Lower lobe of right lung (tissue), 2 donors: ENCODE results near the gene HAND2. TPM values are rescaled to one million over a fixed set of nuclear protein-coding genes. Genes with fewer than 3 reads are reported as not detected.

Experiments used
- ATAC-seq, 2 donors: fragments of 200-7000 bp; cut with Tn5 transposase; one replicate each; pipeline ENCODE4 v1.9.1; 2020 to 2022; ENCODE audit warnings: mild to moderate bottlenecking in 2 of 2, moderate library complexity in 2 of 2
- DNase-seq: peaks from one replicate; pipeline ENCODE4 v3.0.0-alpha.2; 2020
- H3K27ac ChIP-seq: fragments of 200-600 bp; one replicate; pipeline ENCODE4 v1.8.0; 2022
- H3K27me3 ChIP-seq: fragments of 200-600 bp; one replicate; pipeline ENCODE4 v1.8.0; 2022; ENCODE audit warnings: low read depth
- H3K36me3 ChIP-seq: fragments of 200-600 bp; one replicate; pipeline ENCODE4 v1.8.0; 2022; ENCODE audit warnings: mild to moderate bottlenecking
- H3K4me1 ChIP-seq: fragments of 200-600 bp; one replicate; pipeline ENCODE4 v1.8.0; 2022
- H3K4me3 ChIP-seq: fragments of 200-600 bp; one replicate; pipeline ENCODE4 v1.8.0; 2022; ENCODE audit warnings: mild to moderate bottlenecking
- H3K9me3 ChIP-seq: fragments of 200-600 bp; one replicate; pipeline ENCODE4 v1.8.0; 2022
- CTCF ChIP-seq: fragments of 200-600 bp; IDR thresholded peaks from one replicate; pipeline ENCODE4 v1.8.0; 2022; ENCODE audit warnings: antibody characterized with exemption, mild to moderate bottlenecking
- intact Hi-C: fragments of 100-400 bp; cut with DNase I; formaldehyde crosslinking; loops from one replicate; pipeline ENCODE4 v1.11.0; 2022
- total RNA-seq: library from RNA; stranded (reverse); fragmentation: NEBNext Ultra II Directional; extraction: Animal tissue kit (Norgen Biotek cat#: 25700); gene quantifications from one replicate; pipeline ENCODE4 v1.2.1, GENCODE V29; 2021
- donor health status: DM: no; HTN: yes; CAD: no; lungs with severe emphysema.

Gene HAND2
- total RNA-seq, 1 donor from 2014 or later, result 0.35 TPM

GRCh38 chr4:173518425-173519102 is 11.5 kb downstream of the HAND2 start:
- ATAC-seq (no peak), DNase-seq (no peak)
- peaks cover 39% of the 10 kb centered on the region for H3K4me1 ChIP-seq
- no peak for TF ChIP-seq CTCF
- no peaks in the 10 kb centered on the region for H3K9me3 ChIP-seq
- peaks cover 100% of the 10 kb centered on the region for H3K27me3 ChIP-seq
- H3K36me3 ChIP-seq, result no peaks in the 10 kb centered on the region
- no peak overlapping the region for H3K4me3 ChIP-seq
- no peak overlapping the region for H3K27ac ChIP-seq
- intact Hi-C loops, result no loop called here

GRCh38 chr4:173517781-173518424 is 12.1 kb downstream of the HAND2 start:
- Histone ChIP-seq H3K27ac (no peak overlapping the region), H3K27me3 (peaks cover 100% of the 10 kb centered on the region), H3K9me3 (no peaks in the 10 kb centered on the region), H3K4me1 (peaks cover 37% of the 10 kb centered on the region), H3K36me3 (no peaks in the 10 kb centered on the region), H3K4me3 (no peak overlapping the region)
- ATAC-seq (no peak), DNase-seq (no peak)
- TF ChIP-seq CTCF, result no peak
- intact Hi-C loops, result no loop called here

GRCh38 chr4:173516621-173517524 is 13.2 kb downstream of the HAND2 start:
- peaks cover 28% of the 10 kb centered on the region for H3K4me1 ChIP-seq
- DNase-seq (no peak), ATAC-seq (no peak)
- intact Hi-C loops, result no loop called here
- no peak overlapping the region for H3K4me3 ChIP-seq
- TF ChIP-seq CTCF, result no peak
- H3K36me3 ChIP-seq, result no peaks in the 10 kb centered on the region
- no peaks in the 10 kb centered on the region for H3K9me3 ChIP-seq
- peaks cover 100% of the 10 kb centered on the region for H3K27me3 ChIP-seq
- H3K27ac ChIP-seq, result no peak overlapping the region

- ATAC-seq (no peak), DNase-seq (no peak)
- H3K9me3 ChIP-seq, result no peaks in the 10 kb centered on the region
- H3K27ac ChIP-seq, result no peak overlapping the region
- TF ChIP-seq CTCF, result no peak
- intact Hi-C loops, result no loop called here
- peaks cover 20% of the 10 kb centered on the region for H3K4me1 ChIP-seq
- peaks cover 100% of the 10 kb centered on the region for H3K27me3 ChIP-seq
- no peak overlapping the region for H3K4me3 ChIP-seq
- H3K36me3 ChIP-seq, result no peaks in the 10 kb centered on the region
Observed at GRCh38 chr4:173515458-173515857, 14.6 kb downstream of the HAND2 start.

GRCh38 chr4:173514641-173515217 is 15.3 kb downstream of the HAND2 start:
- Histone ChIP-seq H3K9me3 (no peaks in the 10 kb centered on the region), H3K27me3 (peaks cover 100% of the 10 kb centered on the region), H3K4me1 (peaks cover 23% of the 10 kb centered on the region), H3K4me3 (no peak overlapping the region), H3K27ac (no peak overlapping the region), H3K36me3 (no peaks in the 10 kb centered on the region)
- TF ChIP-seq CTCF, result no peak
- DNase-seq (no peak), ATAC-seq (no peak)
- intact Hi-C loops, result no loop called here
